GM18951 (cell line): ENCODE measurements around the gene PRRG3.

Experiments
- POLR2A ChIP-seq: IDR thresholded peaks from 4 replicates; pipeline ENCODE4 v1.6.1; 2011; ENCODE audit warnings: mild to moderate bottlenecking; ENCODE audit not compliant: insufficient read length, insufficient read depth; ENCODE audit errors: extremely low read depth
- in situ Hi-C: fragments of 300-500 bp; cut with MboI; formaldehyde crosslinking; loops from one replicate; pipeline ENCODE4 v1.12.0; 2022; ENCODE audit warnings: low sequenced_read_pairs, mixed read lengths, inconsistent platforms; ENCODE audit not compliant: unreplicated experiment

The PRRG3 gene

GRCh38 chrX:151737494-151737893, 42.2 kb downstream of the PRRG3 start:
- no peak for TF ChIP-seq POLR2A
- in situ Hi-C loops, result loop anchor here (25.0 kb wide), 1 partner anchor 900 kb away; the partner anchor contains the start of gene GABRQ

- in situ Hi-C loops, result loop anchor here (25.0 kb wide), 1 partner anchor 899 kb away; the partner anchor contains the start of gene GABRQ
- no peak for TF ChIP-seq POLR2A
Observed at GRCh38 chrX:151738751-151739150, 43.5 kb downstream of the PRRG3 start.

GRCh38 chrX:151741606-151742005, 46.3 kb downstream of the PRRG3 start:
- TF ChIP-seq POLR2A, result no peak
- in situ Hi-C loops, result loop anchor here (25.0 kb wide), 1 partner anchor 896 kb away; the partner anchor contains the start of gene GABRQ

- no peak for TF ChIP-seq POLR2A
- in situ Hi-C loops, result loop anchor here (25.0 kb wide), 1 partner anchor 895 kb away; the partner anchor contains the start of gene GABRQ
Observed at GRCh38 chrX:151742311-151742710, 47.1 kb downstream of the PRRG3 start.

- in situ Hi-C loops, result loop anchor here (25.0 kb wide), 1 partner anchor 893 kb away; the partner anchor contains the start of gene GABRQ
- TF ChIP-seq POLR2A, result no peak
Observed at GRCh38 chrX:151743651-151744470, 48.6 kb downstream of the PRRG3 start.

- no peak for TF ChIP-seq POLR2A
- in situ Hi-C loops, result loop anchor here (25.0 kb wide), 1 partner anchor 892 kb away; the partner anchor contains the start of gene GABRQ
Observed at GRCh38 chrX:151745651-151746050, 50.4 kb downstream of the PRRG3 start.

GRCh38 chrX:151746502-151746901, 51.2 kb downstream of the PRRG3 start:
- no peak for TF ChIP-seq POLR2A
- in situ Hi-C loops, result loop anchor here (25.0 kb wide), 1 partner anchor 891 kb away; the partner anchor contains the start of gene GABRQ

GRCh38 chrX:151750511-151750910, 55.3 kb downstream of the PRRG3 start:
- in situ Hi-C loops, result no loop called here
- TF ChIP-seq POLR2A, result no peak

- in situ Hi-C loops, result no loop called here
- TF ChIP-seq POLR2A, result no peak
Observed at GRCh38 chrX:151752847-151753246, 57.6 kb downstream of the PRRG3 start.

GRCh38 chrX:151753313-151754046, 58.2 kb downstream of the PRRG3 start:
- no peak for TF ChIP-seq POLR2A
- in situ Hi-C loops, result no loop called here

- TF ChIP-seq POLR2A, result no peak
- in situ Hi-C loops, result no loop called here
Observed at GRCh38 chrX:151754047-151754429, 58.8 kb downstream of the PRRG3 start.

GRCh38 chrX:151754641-151755215, 59.5 kb downstream of the PRRG3 start:
- in situ Hi-C loops, result no loop called here

More at GRCh38 chrX:151754641-151755215, 59.5 kb downstream of the PRRG3 start:
- TF ChIP-seq POLR2A, result no peak
